Erythroblast (primary cell): ENCODE measurements around the gene CLEC18B.
"Not testable (repeated sequence)": the region's sequence is repeated elsewhere in the genome, so short reads cannot be mapped to it uniquely, and the experiment has no call there.

ENCODE experiments used
- GATA1 ChIP-seq: IDR thresholded peaks from 2 replicates; pipeline ENCODE4 v1.6.1; 2011; ENCODE audit warnings: low read depth, mild to moderate bottlenecking, control low read depth, low read length, moderate library complexity
- POLR2A ChIP-seq: IDR thresholded peaks from 2 replicates; pipeline ENCODE4 v1.6.1; 2011; ENCODE audit warnings: mild to moderate bottlenecking, low read length

- not testable (repeated sequence) for TF ChIP-seq POLR2A, GATA1
Observed at GRCh38 chr16:74400238-74400637, 21.0 kb downstream of the CLEC18B start.
